Measurements from ENCODE around the gene ZBTB17. TPM values are rescaled to one million over a fixed set of nuclear protein-coding genes. Genes with fewer than 3 reads are reported as not detected.
"Not testable (repeated sequence)": the region's sequence is repeated elsewhere in the genome, so short reads cannot be mapped to it uniquely, and the experiment has no call there.

ZBTB17 gene
- polyA plus RNA-seq, 1 experiment, result 21.4 TPM

- no peak for DNase-seq (ENCODE audit: low read depth, low spot score)
- ChIA-PET CTCF (no interaction called here), POLR2A (no interaction called here)
- Histone ChIP-seq H3K27me3 (ENCODE audit: control insufficient read depth, insufficient read depth, low read length) (peaks cover 2% of the 10 kb centered on the region), H3K27ac (ENCODE audit: low read depth, low read length) (no peak overlapping the region), H3K9me3 (ENCODE audit: control insufficient read depth, insufficient read depth, low read length) (no peaks in the 10 kb centered on the region; the same call in 1 of the 2 replicates), H3K4me3 (ENCODE audit: low read depth, low read length) (no peak overlapping the region)
- no peak for TF ChIP-seq CTCF (IDR thresholded peaks at IDR 0.05; ENCODE audit: low read depth, low read length)
Observed at GRCh38 chr1:15989776-15990175, 13.9 kb upstream of the ZBTB17 start.

GRCh38 chr1:15988856-15989736 is 13.2 kb upstream of the ZBTB17 start:
- POLR2A ChIA-PET, result no interaction called here
- H3K27me3 ChIP-seq (ENCODE audit: control insufficient read depth, insufficient read depth, low read length), result peaks cover 2% of the 10 kb centered on the region
- no peak for TF ChIP-seq CTCF (IDR thresholded peaks at IDR 0.05; ENCODE audit: low read depth, low read length)
- no peak overlapping the region for H3K4me3 ChIP-seq (ENCODE audit: low read depth, low read length)
- no peaks in the 10 kb centered on the region; the same call in 1 of the 2 replicates for H3K9me3 ChIP-seq (ENCODE audit: control insufficient read depth, insufficient read depth, low read length)
- no peak for DNase-seq (ENCODE audit: low read depth, low spot score)
- no peak overlapping the region for H3K27ac ChIP-seq (ENCODE audit: low read depth, low read length)
- CTCF ChIA-PET, result no interaction called here

GRCh38 chr1:15985611-15986297 is 9.9 kb upstream of the ZBTB17 start:
- TF ChIP-seq CTCF (IDR thresholded peaks at IDR 0.05; ENCODE audit: low read depth, low read length), result no peak
- ChIA-PET CTCF (interaction anchor here (1.5 to 1.6 kb wide), 2 partner anchors 9 to 170 kb away, joined by 6 to 11 read pairs; no protein-coding TSS in a partner anchor), POLR2A (no interaction called here)
- no peak for DNase-seq (ENCODE audit: low read depth, low spot score)
- Histone ChIP-seq H3K27ac (ENCODE audit: low read depth, low read length) (no peak overlapping the region), H3K9me3 (ENCODE audit: control insufficient read depth, insufficient read depth, low read length) (no peaks in the 10 kb centered on the region; the same call in 1 of the 2 replicates), H3K4me3 (ENCODE audit: low read depth, low read length) (no peak overlapping the region), H3K27me3 (ENCODE audit: control insufficient read depth, insufficient read depth, low read length) (peaks cover 2% of the 10 kb centered on the region)

- no peak overlapping the region for H3K4me3 ChIP-seq (ENCODE audit: low read depth, low read length)
- H3K27ac ChIP-seq (ENCODE audit: low read depth, low read length), result no peak overlapping the region
- DNase-seq (ENCODE audit: low read depth, low spot score), result no peak
- no peak for TF ChIP-seq CTCF (IDR thresholded peaks at IDR 0.05; ENCODE audit: low read depth, low read length)
- H3K9me3 ChIP-seq (ENCODE audit: control insufficient read depth, insufficient read depth, low read length), result no peaks in the 10 kb centered on the region
- CTCF ChIA-PET, result interaction anchor here (0.9 kb wide), 1 partner anchor 11 kb away, joined by 3 read pairs; no protein-coding TSS in a partner anchor
- peaks cover 2% of the 10 kb centered on the region for H3K27me3 ChIP-seq (ENCODE audit: control insufficient read depth, insufficient read depth, low read length)
- POLR2A ChIA-PET, result no interaction called here
Observed at GRCh38 chr1:15983275-15983674, 7.4 kb upstream of the ZBTB17 start.

GRCh38 chr1:15981679-15982078 is 5.8 kb upstream of the ZBTB17 start:
- peaks cover 2% of the 10 kb centered on the region for H3K27me3 ChIP-seq (ENCODE audit: control insufficient read depth, insufficient read depth, low read length)
- TF ChIP-seq CTCF (IDR thresholded peaks at IDR 0.05; ENCODE audit: low read depth, low read length), result no peak
- no peak for DNase-seq (ENCODE audit: low read depth, low spot score)
- no peaks in the 10 kb centered on the region; the same call in 1 of the 2 replicates for H3K9me3 ChIP-seq (ENCODE audit: control insufficient read depth, insufficient read depth, low read length)
- CTCF ChIA-PET, result no interaction called here
- POLR2A ChIA-PET, result no interaction called here
- no peak overlapping the region for H3K4me3 ChIP-seq (ENCODE audit: low read depth, low read length)
- H3K27ac ChIP-seq (ENCODE audit: low read depth, low read length), result no peak overlapping the region

GRCh38 chr1:15977947-15978346 is 2.0 kb upstream of the ZBTB17 start:
- H3K9me3 ChIP-seq (ENCODE audit: control insufficient read depth, insufficient read depth, low read length); H3K4me3 ChIP-seq (ENCODE audit: low read depth, low read length); DNase-seq (ENCODE audit: low read depth, low spot score); POLR2A ChIA-PET; CTCF ChIA-PET; H3K27me3 ChIP-seq (ENCODE audit: control insufficient read depth, insufficient read depth, low read length); H3K27ac ChIP-seq (ENCODE audit: low read depth, low read length): not testable (repeated sequence)
